BLaER1 (cell line): ENCODE measurements around the gene ZSWIM9.
"Not testable (repeated sequence)": the region's sequence is repeated elsewhere in the genome, so short reads cannot be mapped to it uniquely, and the experiment has no call there.

Experiments used
- H3K27ac ChIP-seq: shearing (Covaris generic); formaldehyde crosslinking; 2 replicates; pipeline ENCODE4 v1.8.1; 2022
- H3K27me3 ChIP-seq: shearing (Covaris generic); formaldehyde crosslinking; 2 replicates; pipeline ENCODE4 v1.8.1; 2022
- H3K36me3 ChIP-seq: shearing (Covaris generic); formaldehyde crosslinking; 2 replicates; pipeline ENCODE4 v1.8.1; 2022
- H3K4me1 ChIP-seq: shearing (Covaris generic); formaldehyde crosslinking; 2 replicates; pipeline ENCODE4 v1.8.1; 2022
- H3K4me2 ChIP-seq: shearing (Covaris generic); formaldehyde crosslinking; 2 replicates; pipeline ENCODE4 v1.8.1; 2022
- H3K4me3 ChIP-seq: shearing (Covaris generic); formaldehyde crosslinking; 2 replicates; pipeline ENCODE4 v1.8.1; 2022
- H3K9ac ChIP-seq: shearing (Covaris generic); formaldehyde crosslinking; 2 replicates; pipeline ENCODE4 v1.8.1; 2022
- H3K9me3 ChIP-seq: shearing (Covaris generic); formaldehyde crosslinking; 2 replicates; pipeline ENCODE4 v1.8.1; 2022
- H4K20me1 ChIP-seq: shearing (Covaris generic); formaldehyde crosslinking; 2 replicates; pipeline ENCODE4 v1.8.1; 2022
- Cebpa-rat ChIP-seq: shearing (Covaris generic); IDR thresholded peaks from 2 replicates; pipeline ENCODE4 v1.8.1; 2022

The ZSWIM9 gene

GRCh38 chr19:48206397-48207093 is 36.1 kb downstream of the ZSWIM9 start:
- no peaks in the 10 kb centered on the region for H4K20me1 ChIP-seq
- no peak overlapping the region for H3K9ac ChIP-seq
- TF ChIP-seq Cebpa-rat, result no peak
- no peaks in the 10 kb centered on the region for H3K27me3 ChIP-seq
- H3K4me2 ChIP-seq, result no peak overlapping the region
- no peak overlapping the region for H3K4me3 ChIP-seq
- no peak overlapping the region for H3K27ac ChIP-seq
- H3K36me3 ChIP-seq, result peaks cover 28% of the 10 kb centered on the region
- H3K9me3 ChIP-seq, result no peaks in the 10 kb centered on the region
- peaks cover 30% of the 10 kb centered on the region for H3K4me1 ChIP-seq

GRCh38 chr19:48210005-48210404 is 39.5 kb downstream of the ZSWIM9 start:
- no peak overlapping the region for H3K4me2 ChIP-seq

GRCh38 chr19:48213959-48214358 is 43.5 kb downstream of the ZSWIM9 start:
- Histone ChIP-seq H3K4me3 (no peak overlapping the region), H3K9me3 (no peaks in the 10 kb centered on the region), H3K4me1 (peaks cover 5% of the 10 kb centered on the region), H4K20me1 (no peaks in the 10 kb centered on the region), H3K27ac (no peak overlapping the region), H3K9ac (no peak overlapping the region), H3K27me3 (no peaks in the 10 kb centered on the region), H3K36me3 (peaks cover 80% of the 10 kb centered on the region), H3K4me2 (no peak overlapping the region)
- no peak for TF ChIP-seq Cebpa-rat

More at GRCh38 chr19:48210005-48210404, 39.5 kb downstream of the ZSWIM9 start:
- Histone ChIP-seq H3K36me3 (peaks cover 62% of the 10 kb centered on the region), H4K20me1 (no peaks in the 10 kb centered on the region), H3K27ac (no peak overlapping the region), H3K4me1 (peaks cover 11% of the 10 kb centered on the region), H3K4me3 (no peak overlapping the region), H3K9ac (no peak overlapping the region), H3K27me3 (no peaks in the 10 kb centered on the region), H3K9me3 (no peaks in the 10 kb centered on the region)
- no peak for TF ChIP-seq Cebpa-rat

GRCh38 chr19:48216933-48217332 is 46.5 kb downstream of the ZSWIM9 start:
- no peak overlapping the region for H3K27ac ChIP-seq
- H3K4me2 ChIP-seq, result no peak overlapping the region
- H4K20me1 ChIP-seq, result no peaks in the 10 kb centered on the region
- peaks cover 19% of the 10 kb centered on the region for H3K4me1 ChIP-seq
- H3K9me3 ChIP-seq, result no peaks in the 10 kb centered on the region
- H3K36me3 ChIP-seq, result peaks cover 90% of the 10 kb centered on the region
- TF ChIP-seq Cebpa-rat, result no peak
- H3K9ac ChIP-seq, result no peak overlapping the region
- no peaks in the 10 kb centered on the region for H3K27me3 ChIP-seq
- H3K4me3 ChIP-seq, result no peak overlapping the region

DNA sequence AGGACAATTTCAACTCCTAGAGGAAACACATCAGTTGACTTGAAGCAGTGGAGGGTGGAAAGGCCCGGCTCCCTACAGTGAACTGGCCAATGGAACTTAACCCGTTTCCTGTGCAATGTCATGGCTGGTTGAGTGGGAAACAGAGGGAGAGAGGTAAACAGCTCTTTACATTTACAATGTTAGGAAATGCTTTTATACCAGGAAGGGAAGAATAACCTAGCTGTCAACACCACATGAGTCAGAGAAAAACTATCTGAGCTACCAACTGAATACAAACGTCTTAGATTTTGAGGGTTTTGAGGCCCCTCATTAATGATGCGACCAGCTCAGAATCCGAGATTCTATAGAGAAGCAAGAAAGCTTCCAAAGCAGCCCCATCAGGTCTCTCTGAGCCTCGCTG is 48.5 kb downstream of the ZSWIM9 start:
- no peak for TF ChIP-seq Cebpa-rat
- H3K27ac ChIP-seq, result no peak overlapping the region
- peak overlapping the region; percentile 23 for H3K4me2 ChIP-seq
- no peaks in the 10 kb centered on the region for H3K9me3 ChIP-seq
- H4K20me1 ChIP-seq, result no peaks in the 10 kb centered on the region
- H3K9ac ChIP-seq, result no peak overlapping the region
- no peaks in the 10 kb centered on the region for H3K27me3 ChIP-seq
- peaks cover 84% of the 10 kb centered on the region for H3K36me3 ChIP-seq
- peaks cover 19% of the 10 kb centered on the region for H3K4me1 ChIP-seq
- H3K4me3 ChIP-seq, result no peak overlapping the region

DNA sequence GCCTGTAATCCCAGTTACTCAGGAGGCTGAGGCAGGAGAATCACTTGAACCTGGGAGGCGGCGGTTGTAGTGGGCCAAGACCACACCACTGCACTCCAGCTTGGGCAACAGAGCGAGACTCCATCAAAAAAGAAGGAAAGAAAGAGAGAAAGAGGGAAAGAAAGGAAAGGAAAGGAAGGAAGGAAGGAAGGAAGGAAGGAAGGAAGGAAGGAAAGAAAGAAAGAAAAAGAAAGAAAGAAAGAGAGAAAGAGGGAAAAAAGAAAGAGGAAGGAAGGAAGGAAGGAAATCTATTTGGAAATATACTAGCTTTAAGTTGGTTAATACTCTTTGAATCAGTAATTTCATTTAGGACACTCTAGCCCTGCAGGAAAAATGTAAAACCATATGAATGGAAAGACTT is 50.3 kb downstream of the ZSWIM9 start:
- not testable (repeated sequence) for H3K9me3 ChIP-seq, H4K20me1 ChIP-seq, H3K27me3 ChIP-seq, H3K4me2 ChIP-seq, H3K4me3 ChIP-seq, H3K27ac ChIP-seq, H3K9ac ChIP-seq
- Histone ChIP-seq H3K4me1 (peaks cover 19% of the 10 kb centered on the region), H3K36me3 (peaks cover 81% of the 10 kb centered on the region)

DNA sequence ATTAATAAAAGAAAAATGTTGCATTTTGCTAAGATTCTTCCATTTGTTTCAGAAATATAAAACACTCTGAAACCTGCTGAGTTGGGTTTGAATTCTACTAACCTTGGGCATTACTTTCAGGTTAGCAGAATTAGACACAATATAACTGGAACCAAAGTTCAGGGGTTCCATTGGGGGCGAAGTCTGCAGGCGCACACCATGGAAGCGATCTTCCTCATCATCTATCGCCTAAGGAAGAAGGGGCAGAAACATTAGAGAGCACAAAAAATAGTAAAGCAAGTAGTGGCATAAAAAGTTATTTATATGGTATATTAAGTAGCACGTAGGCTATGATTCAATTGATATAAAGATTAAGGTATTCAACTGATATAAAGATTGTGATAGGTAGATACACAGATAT is 51.1 kb downstream of the ZSWIM9 start:
- Histone ChIP-seq H3K4me3 (no peak overlapping the region), H3K9me3 (no peaks in the 10 kb centered on the region), H3K4me2 (no peak overlapping the region), H4K20me1 (no peaks in the 10 kb centered on the region), H3K9ac (no peak overlapping the region), H3K27ac (no peak overlapping the region), H3K4me1 (peaks cover 19% of the 10 kb centered on the region), H3K36me3 (peaks cover 78% of the 10 kb centered on the region), H3K27me3 (no peaks in the 10 kb centered on the region)
- no peak for TF ChIP-seq Cebpa-rat

GRCh38 chr19:48230555-48231129 is 60.2 kb downstream of the ZSWIM9 start:
- Histone ChIP-seq H3K27me3 (no peaks in the 10 kb centered on the region), H3K4me3 (no peak overlapping the region), H4K20me1 (no peaks in the 10 kb centered on the region), H3K4me1 (no peaks in the 10 kb centered on the region), H3K27ac (no peak overlapping the region), H3K36me3 (peaks cover 97% of the 10 kb centered on the region), H3K9me3 (no peaks in the 10 kb centered on the region), H3K9ac (no peak overlapping the region), H3K4me2 (no peak overlapping the region)
- no peak for TF ChIP-seq Cebpa-rat

DNA sequence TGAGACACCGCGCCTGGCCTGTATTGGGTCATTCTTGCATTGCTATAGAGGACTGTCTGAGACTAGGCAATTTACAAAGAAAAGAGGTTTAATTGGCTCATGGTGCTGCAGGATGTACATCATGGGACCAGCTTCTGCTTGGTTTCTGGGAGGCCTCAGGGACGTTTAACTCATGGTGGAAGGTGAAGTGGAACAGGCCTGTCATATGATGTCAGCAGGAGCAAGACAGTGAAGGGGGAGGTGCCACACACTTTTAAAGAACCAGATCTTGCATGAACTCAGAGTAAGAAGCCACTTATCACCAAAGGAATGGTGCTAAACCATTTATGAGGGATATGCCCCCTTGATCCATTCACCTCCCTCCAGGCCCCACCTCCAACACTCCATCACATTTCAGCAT is 66.6 kb downstream of the ZSWIM9 start:
- H3K4me3 ChIP-seq, result no peak overlapping the region
- no peak overlapping the region for H3K27ac ChIP-seq
- H3K9ac ChIP-seq, result no peak overlapping the region
- no peak for TF ChIP-seq Cebpa-rat
- H3K27me3 ChIP-seq, result no peaks in the 10 kb centered on the region
- H4K20me1 ChIP-seq, result no peaks in the 10 kb centered on the region
- H3K4me2 ChIP-seq, result no peak overlapping the region
- H3K36me3 ChIP-seq, result peaks cover 98% of the 10 kb centered on the region
- H3K4me1 ChIP-seq, result no peaks in the 10 kb centered on the region
- no peaks in the 10 kb centered on the region for H3K9me3 ChIP-seq

GRCh38 chr19:48239120-48239519 is 68.6 kb downstream of the ZSWIM9 start:
- Histone ChIP-seq H3K4me1 (peaks cover 1% of the 10 kb centered on the region), H4K20me1 (no peaks in the 10 kb centered on the region), H3K27ac (no peak overlapping the region), H3K4me3 (no peak overlapping the region), H3K9ac (no peak overlapping the region), H3K36me3 (peaks cover 88% of the 10 kb centered on the region), H3K9me3 (no peaks in the 10 kb centered on the region), H3K4me2 (no peak overlapping the region), H3K27me3 (no peaks in the 10 kb centered on the region)
- no peak for TF ChIP-seq Cebpa-rat
